ENCODE results near the gene TMEM117.

The TMEM117 gene

GRCh38 chr12:44253338-44253856, 417.5 kb downstream of the TMEM117 start:
- H3K27me3 ChIP-seq: no peaks in the 10 kb centered on the region
- TF ChIP-seq CTCF (IDR thresholded peaks at IDR 0.05; ENCODE audit: low read depth, low read length): no peak
- H3K36me3 ChIP-seq: no peaks in the 10 kb centered on the region
- no peak for DNase-seq
- no peaks in the 10 kb centered on the region for H3K4me1 ChIP-seq
- H3K9me3 ChIP-seq: no peaks in the 10 kb centered on the region
- no peak overlapping the region for H3K4me3 ChIP-seq (ENCODE audit: low read depth, low read length)

DNA sequence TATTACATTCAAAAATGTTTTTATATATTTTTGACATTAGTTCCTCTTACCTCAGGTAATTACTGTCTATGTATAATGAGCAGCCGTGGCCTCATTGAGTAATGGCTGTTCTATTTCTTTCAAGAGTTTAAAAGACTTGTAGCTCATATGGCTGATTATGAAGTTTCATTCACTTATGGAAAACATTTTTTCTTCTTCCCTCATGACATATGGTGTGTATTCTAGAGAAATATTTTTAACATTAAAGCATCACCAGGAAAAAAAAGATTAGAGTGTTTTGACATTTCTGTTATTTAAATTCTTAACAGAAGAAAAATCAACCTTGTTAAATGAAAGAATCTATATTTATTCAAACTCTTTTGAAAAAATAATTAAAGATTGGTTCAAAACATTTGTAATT, 422.4 kb downstream of the TMEM117 start:
- Histone ChIP-seq H3K36me3 (no peaks in the 10 kb centered on the region), H3K9me3 (no peaks in the 10 kb centered on the region), H3K27me3 (no peaks in the 10 kb centered on the region), H3K4me3 (ENCODE audit: low read depth, low read length) (no peak overlapping the region), H3K4me1 (no peaks in the 10 kb centered on the region)
- no peak for DNase-seq
- no peak for TF ChIP-seq CTCF (IDR thresholded peaks at IDR 0.05; ENCODE audit: low read depth, low read length)

GRCh38 chr12:44259890-44260289, 424.0 kb downstream of the TMEM117 start:
- H3K9me3 ChIP-seq: no peaks in the 10 kb centered on the region
- no peaks in the 10 kb centered on the region for H3K36me3 ChIP-seq
- DNase-seq: no peak
- no peaks in the 10 kb centered on the region for H3K27me3 ChIP-seq
- no peak overlapping the region for H3K4me3 ChIP-seq (ENCODE audit: low read depth, low read length)
- no peaks in the 10 kb centered on the region for H3K4me1 ChIP-seq
- TF ChIP-seq CTCF (IDR thresholded peaks at IDR 0.05; ENCODE audit: low read depth, low read length): no peak

- no peak overlapping the region for H3K4me3 ChIP-seq (ENCODE audit: low read depth, low read length)
- no peaks in the 10 kb centered on the region for H3K9me3 ChIP-seq
- H3K27me3 ChIP-seq: no peaks in the 10 kb centered on the region
- no peak for TF ChIP-seq CTCF (IDR thresholded peaks at IDR 0.05; ENCODE audit: low read depth, low read length)
- DNase-seq: no peak
- H3K36me3 ChIP-seq: no peaks in the 10 kb centered on the region
- H3K4me1 ChIP-seq: no peaks in the 10 kb centered on the region
Observed at GRCh38 chr12:44260581-44260980, 424.7 kb downstream of the TMEM117 start.

DNA sequence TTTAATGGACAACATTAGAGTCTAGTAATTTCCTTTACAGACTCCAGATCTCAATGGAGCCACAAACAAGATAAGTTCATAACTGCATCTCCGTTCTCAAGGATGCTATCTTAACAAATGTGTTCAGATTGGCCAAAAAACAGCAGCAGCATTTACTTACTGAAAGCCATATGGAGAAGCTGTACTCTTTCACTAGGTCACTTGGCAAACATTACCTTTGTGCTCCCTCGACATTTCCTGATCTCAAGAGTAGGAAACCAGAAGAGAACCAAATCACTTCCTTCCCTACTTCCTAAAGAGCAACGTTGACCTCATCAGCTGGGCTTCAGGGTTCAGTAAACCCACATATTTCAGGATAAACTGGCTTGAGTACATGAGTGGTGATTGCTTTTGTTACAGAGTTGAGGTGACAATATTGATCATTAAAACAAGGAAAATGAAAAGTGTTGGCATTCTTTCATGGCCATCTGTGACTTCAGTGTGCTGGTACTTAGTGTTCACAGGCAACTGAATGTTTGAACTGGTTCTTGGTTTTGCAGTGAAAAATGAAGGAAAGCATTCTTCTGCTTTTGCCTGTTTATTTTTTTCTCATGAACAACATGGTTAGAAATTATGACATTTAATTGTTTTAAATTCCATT, 449.6 kb downstream of the TMEM117 start:
- Histone ChIP-seq H3K4me3 (ENCODE audit: low read depth, low read length) (no peak overlapping the region), H3K27me3 (no peaks in the 10 kb centered on the region), H3K36me3 (no peaks in the 10 kb centered on the region), H3K4me1 (no peaks in the 10 kb centered on the region), H3K9me3 (no peaks in the 10 kb centered on the region)
- no peak for TF ChIP-seq CTCF (IDR thresholded peaks at IDR 0.05; ENCODE audit: low read depth, low read length)
- no peak for DNase-seq

GRCh38 chr12:44286336-44286735, 450.5 kb downstream of the TMEM117 start:
- no peak for DNase-seq
- no peaks in the 10 kb centered on the region for H3K9me3 ChIP-seq
- H3K4me1 ChIP-seq: no peaks in the 10 kb centered on the region
- no peaks in the 10 kb centered on the region for H3K36me3 ChIP-seq
- no peak for TF ChIP-seq CTCF (IDR thresholded peaks at IDR 0.05; ENCODE audit: low read depth, low read length)
- H3K4me3 ChIP-seq (ENCODE audit: low read depth, low read length): no peak overlapping the region
- no peaks in the 10 kb centered on the region for H3K27me3 ChIP-seq

Measured in BE2C (cell line).